Caco-2 (cell line): Measurements from ENCODE around the gene PI4KA. TPM values are rescaled to one million over a fixed set of nuclear protein-coding genes. Genes with fewer than 3 reads are reported as not detected.
"Not testable (repeated sequence)": the region's sequence is repeated elsewhere in the genome, so short reads cannot be mapped to it uniquely, and the experiment has no call there.

ENCODE experiments used
- BruUV-seq: library from RNA; stranded (reverse); fragments of 400-500 nt; replicated peaks from 2 replicates; lab custom pipeline; 2021; lab: Mats Ljungman, UMichigan
- CTCF ChIA-PET: fragments of 300-600 bp; sonication (Branson Sonifier 250); formaldehyde crosslinking; loops from one replicate; lab custom pipeline; 2022; ENCODE audit warnings: antibody characterized with exemption; lab: Charles Lee
- POLR2A ChIA-PET: fragments of 300-600 bp; sonication (Branson Sonifier 250); formaldehyde crosslinking; loops from one replicate; lab custom pipeline; 2022; ENCODE audit warnings: antibody characterized with exemption; lab: Charles Lee
- DNase-seq, 2 experiments: peaks; one replicate each; pipeline versions ENCODE4 v3.0.0 to v3.0.0-alpha.2; 2020 to 2022
- H3K27me3 ChIP-seq: replicated peaks from 2 replicates; pipeline ENCODE4 v1.6.0; 2011; ENCODE audit warnings: low read length; ENCODE audit not compliant: control insufficient read depth, insufficient read depth
- H3K36me3 ChIP-seq: 2 replicates; pipeline ENCODE4 v1.5.1; 2011; ENCODE audit warnings: low read length; ENCODE audit not compliant: control insufficient read depth, insufficient read depth
- H3K4me1 ChIP-seq: fragments of 250-450 bp; sonication (Bioruptor Pico); 2 replicates; pipeline ENCODE4 v1.5.1; 2020; ENCODE audit warnings: mild to moderate bottlenecking
- H3K4me3 ChIP-seq: 2 replicates; pipeline ENCODE4 v1.5.1; 2011; ENCODE audit warnings: low read depth, mild to moderate bottlenecking, control low read depth, low read length
- H3K9me3 ChIP-seq: fragments of 250-450 bp; sonication (Bioruptor Pico); 2 replicates; pipeline ENCODE4 v1.5.1; 2020; ENCODE audit warnings: mild to moderate bottlenecking, moderate library complexity
- H3K27ac Mint-ChIP-seq: one replicate; pipeline ENCODE4 v1.8.0; 2022; ENCODE audit warnings: mixed read lengths; ENCODE audit not compliant: unreplicated experiment
- H3K27me3 Mint-ChIP-seq: one replicate; pipeline ENCODE4 v1.8.0; 2022; ENCODE audit warnings: mixed read lengths; ENCODE audit not compliant: insufficient read depth, unreplicated experiment
- H3K36me3 Mint-ChIP-seq: one replicate; pipeline ENCODE4 v1.8.0; 2022; ENCODE audit warnings: mild to moderate bottlenecking, mixed read lengths; ENCODE audit not compliant: insufficient read depth, unreplicated experiment
- H3K4me1 Mint-ChIP-seq: one replicate; pipeline ENCODE4 v1.8.0; 2022; ENCODE audit warnings: low read depth, mixed read lengths; ENCODE audit not compliant: unreplicated experiment
- H3K4me3 Mint-ChIP-seq: one replicate; pipeline ENCODE4 v1.8.0; 2022; ENCODE audit warnings: mild to moderate bottlenecking, moderate library complexity, mixed read lengths; ENCODE audit not compliant: unreplicated experiment
- H3K9me3 Mint-ChIP-seq: one replicate; pipeline ENCODE4 v1.8.0; 2022; ENCODE audit warnings: mixed read lengths; ENCODE audit not compliant: unreplicated experiment
- intact Hi-C: fragments of 100-400 bp; cut with micrococcal nuclease; formaldehyde crosslinking; loops from one replicate; pipeline ENCODE4 v1.10.0; 2022; ENCODE audit not compliant: unreplicated experiment
- total RNA-seq: library from RNA; stranded (reverse); gene quantifications from 2 replicates; pipeline ENCODE4 v1.2.3, GENCODE V29; 2022
- TF ChIP-seq, protein P1 (sequence below), 2 experiments: fragments of 200-600 bp in 1 of 2; IDR thresholded peaks; 1 replicate in 1 of 2; 2 replicates in 1 of 2; pipeline versions ENCODE4 v1.5.1 to v1.8.0; 2011 to 2022; ENCODE audit warnings: antibody characterized with exemption in 1 of 2, control low read depth in 1 of 2, inconsistent platforms in 1 of 2, low read depth in 1 of 2, low read length in 1 of 2, mild to moderate bottlenecking in 1 of 2, moderate library complexity in 1 of 2; ENCODE audit not compliant: insufficient read depth in 1 of 2, severe bottlenecking in 1 of 2, unreplicated experiment in 1 of 2

Gene PI4KA
- total RNA-seq, 1 experiment from 2014 or later = 66.9 TPM

DNA sequence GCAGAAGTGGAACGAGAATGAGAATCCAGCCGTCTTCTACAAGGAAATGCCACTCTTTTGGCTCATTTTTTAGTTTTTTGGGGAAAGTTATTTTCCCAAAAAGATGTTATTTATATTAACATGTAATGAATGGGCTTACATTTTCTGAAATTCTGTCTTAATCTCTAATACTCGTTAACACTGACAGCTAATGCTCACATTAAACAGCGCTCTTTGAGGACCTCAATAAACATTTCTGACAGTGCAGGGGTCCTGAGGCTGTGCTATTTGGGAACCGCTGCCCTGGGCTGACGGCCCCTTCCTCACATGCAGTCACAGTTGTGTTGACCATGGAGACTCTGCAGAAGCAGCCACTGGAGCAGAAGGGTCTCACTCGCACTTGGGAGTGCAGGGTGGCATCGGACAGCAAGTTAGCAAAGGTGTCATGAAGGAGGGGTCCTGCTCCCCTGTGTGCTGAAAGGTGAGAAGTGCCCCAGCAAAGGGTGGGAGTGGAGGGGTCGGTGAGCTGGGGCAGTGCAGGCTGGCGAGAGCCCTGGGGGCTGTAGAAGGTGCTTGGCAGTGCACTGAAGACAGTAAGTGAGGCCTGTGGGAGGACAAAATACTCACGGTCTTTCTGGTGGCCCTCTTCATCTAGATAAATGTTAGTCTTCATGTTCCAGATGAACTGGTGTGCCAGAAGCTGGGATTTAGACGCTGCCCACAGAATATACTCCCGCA is 137.8 kb downstream of the PI4KA start:
- Mint-ChIP-seq H3K27me3 (no peaks in the 10 kb centered on the region), H3K9me3 (no peaks in the 10 kb centered on the region), H3K27ac (no peak overlapping the region), H3K36me3 (peaks cover 9% of the 10 kb centered on the region), H3K4me3 (no peak overlapping the region), H3K4me1 (no peaks in the 10 kb centered on the region)
- no peak for DNase-seq
- TF ChIP-seq, protein P1, sequence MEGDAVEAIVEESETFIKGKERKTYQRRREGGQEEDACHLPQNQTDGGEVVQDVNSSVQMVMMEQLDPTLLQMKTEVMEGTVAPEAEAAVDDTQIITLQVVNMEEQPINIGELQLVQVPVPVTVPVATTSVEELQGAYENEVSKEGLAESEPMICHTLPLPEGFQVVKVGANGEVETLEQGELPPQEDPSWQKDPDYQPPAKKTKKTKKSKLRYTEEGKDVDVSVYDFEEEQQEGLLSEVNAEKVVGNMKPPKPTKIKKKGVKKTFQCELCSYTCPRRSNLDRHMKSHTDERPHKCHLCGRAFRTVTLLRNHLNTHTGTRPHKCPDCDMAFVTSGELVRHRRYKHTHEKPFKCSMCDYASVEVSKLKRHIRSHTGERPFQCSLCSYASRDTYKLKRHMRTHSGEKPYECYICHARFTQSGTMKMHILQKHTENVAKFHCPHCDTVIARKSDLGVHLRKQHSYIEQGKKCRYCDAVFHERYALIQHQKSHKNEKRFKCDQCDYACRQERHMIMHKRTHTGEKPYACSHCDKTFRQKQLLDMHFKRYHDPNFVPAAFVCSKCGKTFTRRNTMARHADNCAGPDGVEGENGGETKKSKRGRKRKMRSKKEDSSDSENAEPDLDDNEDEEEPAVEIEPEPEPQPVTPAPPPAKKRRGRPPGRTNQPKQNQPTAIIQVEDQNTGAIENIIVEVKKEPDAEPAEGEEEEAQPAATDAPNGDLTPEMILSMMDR (IDR thresholded peaks at IDR 0.05; ENCODE audit: insufficient read depth in 1 of 2, low read depth in 1 of 2, low read length in 1 of 2, severe bottlenecking in 1 of 2, unreplicated experiment in 1 of 2) = no peak
- intact Hi-C loops = no loop called here
- Histone ChIP-seq H3K4me3 (no peak overlapping the region), H3K9me3 (no peaks in the 10 kb centered on the region), H3K4me1 (no peaks in the 10 kb centered on the region), H3K27me3 (no peaks in the 10 kb centered on the region), H3K36me3 (no peaks in the 10 kb centered on the region)
- CTCF ChIA-PET = no interaction called here
- BruUV-seq = no TSS peak
- POLR2A ChIA-PET = no interaction called here

DNA sequence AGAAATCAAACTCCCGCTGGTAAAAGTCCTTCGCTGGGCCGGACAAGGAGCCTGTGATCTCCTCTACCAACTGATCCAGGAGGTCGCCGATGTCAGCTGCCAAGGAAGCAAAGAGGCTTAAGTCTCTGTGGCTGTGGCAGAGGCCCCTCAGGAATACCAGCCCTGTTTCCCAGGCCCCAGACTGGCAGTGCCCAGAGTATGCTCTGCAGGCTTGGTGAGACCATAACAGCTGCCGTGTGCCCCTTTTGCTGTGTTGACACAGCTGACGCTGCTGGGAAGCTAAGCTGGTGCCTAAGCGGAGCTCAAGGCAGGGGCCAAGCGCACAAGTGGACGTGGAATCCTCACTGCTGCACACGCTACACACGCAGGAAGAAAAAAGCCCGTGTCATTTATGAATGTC is 139.9 kb downstream of the PI4KA start:
- intact Hi-C loops, CTCF ChIA-PET, H3K27me3 Mint-ChIP-seq, H3K9me3 Mint-ChIP-seq, BruUV-seq, H3K9me3 ChIP-seq, H3K4me3 Mint-ChIP-seq, H3K27ac Mint-ChIP-seq, H3K4me1 Mint-ChIP-seq, H3K36me3 ChIP-seq, H3K4me1 ChIP-seq, DNase-seq, H3K36me3 Mint-ChIP-seq, H3K27me3 ChIP-seq, POLR2A ChIA-PET, H3K4me3 ChIP-seq: not testable (repeated sequence)

- H3K4me1 ChIP-seq, H3K4me1 Mint-ChIP-seq, H3K4me3 Mint-ChIP-seq, POLR2A ChIA-PET, DNase-seq, H3K36me3 ChIP-seq, BruUV-seq, intact Hi-C loops, H3K36me3 Mint-ChIP-seq, H3K4me3 ChIP-seq, H3K9me3 ChIP-seq, H3K27ac Mint-ChIP-seq, H3K27me3 ChIP-seq, H3K27me3 Mint-ChIP-seq, CTCF ChIA-PET, H3K9me3 Mint-ChIP-seq: not testable (repeated sequence)
These were observed 140.6 kb downstream of the PI4KA start for GRCh38 chr22:20717981-20718380.

GRCh38 chr22:20717213-20717866 is 141.3 kb downstream of the PI4KA start:
- H3K4me1 Mint-ChIP-seq, intact Hi-C loops, BruUV-seq, H3K36me3 Mint-ChIP-seq, CTCF ChIA-PET, H3K4me1 ChIP-seq, H3K27me3 Mint-ChIP-seq, H3K9me3 Mint-ChIP-seq, H3K27ac Mint-ChIP-seq, H3K36me3 ChIP-seq, H3K27me3 ChIP-seq, DNase-seq, H3K9me3 ChIP-seq, H3K4me3 Mint-ChIP-seq, POLR2A ChIA-PET, H3K4me3 ChIP-seq: not testable (repeated sequence)

GRCh38 chr22:20713116-20713515 is 145.5 kb downstream of the PI4KA start:
- POLR2A ChIA-PET, H3K4me1 Mint-ChIP-seq, H3K27me3 Mint-ChIP-seq: not testable (repeated sequence)

GRCh38 chr22:20709966-20710365 is 148.6 kb downstream of the PI4KA start:
- H3K4me3 Mint-ChIP-seq, H3K4me1 Mint-ChIP-seq, H3K4me3 ChIP-seq, BruUV-seq, intact Hi-C loops, POLR2A ChIA-PET, H3K9me3 ChIP-seq, H3K36me3 Mint-ChIP-seq, CTCF ChIA-PET, H3K4me1 ChIP-seq, H3K9me3 Mint-ChIP-seq, H3K27me3 Mint-ChIP-seq, DNase-seq, H3K27me3 ChIP-seq, H3K36me3 ChIP-seq, H3K27ac Mint-ChIP-seq: not testable (repeated sequence)

More at GRCh38 chr22:20713116-20713515, 145.5 kb downstream of the PI4KA start:
- H3K27me3 ChIP-seq, CTCF ChIA-PET, H3K4me1 ChIP-seq, H3K4me3 ChIP-seq, intact Hi-C loops, H3K36me3 Mint-ChIP-seq, H3K36me3 ChIP-seq, DNase-seq, BruUV-seq, H3K9me3 Mint-ChIP-seq, H3K4me3 Mint-ChIP-seq, H3K9me3 ChIP-seq, H3K27ac Mint-ChIP-seq: not testable (repeated sequence)
